MG63 (cell line): ENCODE data around the gene KLF2. TPM values are rescaled to one million over a fixed set of nuclear protein-coding genes. Genes with fewer than 3 reads are reported as not detected.
A peak's percentile ranks its signal among the peaks of the same experiment; 100 is the strongest.
"Not testable (repeated sequence)": the region's sequence is repeated elsewhere in the genome, so short reads cannot be mapped to it uniquely, and the experiment has no call there.

Experiments used
- DNase-seq: peaks from one replicate; pipeline ENCODE4 v3.0.0-alpha.2; 2020
- H3K27me3 ChIP-seq: fragments of 250-450 bp; sonication (Bioruptor Pico); 2 replicates; pipeline ENCODE4 v1.5.1; 2020; ENCODE audit warnings: mild to moderate bottlenecking, moderate library complexity
- H3K36me3 ChIP-seq: fragments of 250-450 bp; sonication (Bioruptor Pico); 2 replicates; pipeline ENCODE4 v1.5.1; 2020; ENCODE audit warnings: mild to moderate bottlenecking, moderate library complexity
- H3K4me3 ChIP-seq: fragments of 250-450 bp; sonication (Bioruptor Pico); 2 replicates; pipeline ENCODE4 v1.5.1; 2020; ENCODE audit warnings: mild to moderate bottlenecking, moderate library complexity
- H3K9me3 ChIP-seq: fragments of 250-450 bp; sonication (Bioruptor Pico); 2 replicates; pipeline ENCODE4 v1.5.1; 2020; ENCODE audit warnings: mild to moderate bottlenecking, moderate library complexity
- total RNA-seq: library from RNA; depleted of rRNA; stranded (reverse); fragments of >200 nt; shearing (Covaris generic); gene quantifications from 2 replicates; pipeline ENCODE4 v1.2.3, GENCODE V29; 2014; ENCODE audit warnings: low replicate concordance

Gene KLF2
- total RNA-seq, 1 experiment from 2014 or later = 4.4 TPM

GRCh38 chr19:16345457-16345856 lies 20.8 kb downstream of the KLF2 start:
- DNase-seq = no peak
- Histone ChIP-seq H3K4me3 (no peak overlapping the region), H3K27me3 (no peaks in the 10 kb centered on the region), H3K9me3 (no peaks in the 10 kb centered on the region), H3K36me3 (no peaks in the 10 kb centered on the region)

- H3K4me3 ChIP-seq, DNase-seq, H3K36me3 ChIP-seq, H3K27me3 ChIP-seq, H3K9me3 ChIP-seq: not testable (repeated sequence)
These were observed 22.5 kb downstream of the KLF2 start for GRCh38 chr19:16347099-16347498.

DNA sequence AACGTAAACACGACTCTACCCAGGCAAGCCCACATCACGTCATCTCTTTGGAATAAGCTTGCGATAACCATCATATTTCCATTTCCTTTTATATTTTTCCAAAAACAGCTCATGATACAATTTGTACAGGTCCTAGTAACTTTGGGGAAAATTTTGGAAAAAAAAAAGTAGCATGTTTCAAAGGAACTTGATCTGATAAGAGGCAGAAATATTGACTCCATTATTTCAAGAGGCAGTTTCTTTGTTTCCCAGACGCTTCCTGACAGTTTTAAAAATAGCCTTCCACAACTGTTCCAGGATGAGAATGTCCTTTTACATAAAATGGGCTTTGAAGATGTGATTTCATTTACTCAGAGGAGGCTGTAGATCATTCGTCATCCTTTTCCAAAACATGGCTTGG lies 23.1 kb downstream of the KLF2 start:
- Histone ChIP-seq H3K36me3 (no peaks in the 10 kb centered on the region), H3K27me3 (no peaks in the 10 kb centered on the region), H3K9me3 (no peaks in the 10 kb centered on the region), H3K4me3 (no peak overlapping the region)
- no peak for DNase-seq

DNA sequence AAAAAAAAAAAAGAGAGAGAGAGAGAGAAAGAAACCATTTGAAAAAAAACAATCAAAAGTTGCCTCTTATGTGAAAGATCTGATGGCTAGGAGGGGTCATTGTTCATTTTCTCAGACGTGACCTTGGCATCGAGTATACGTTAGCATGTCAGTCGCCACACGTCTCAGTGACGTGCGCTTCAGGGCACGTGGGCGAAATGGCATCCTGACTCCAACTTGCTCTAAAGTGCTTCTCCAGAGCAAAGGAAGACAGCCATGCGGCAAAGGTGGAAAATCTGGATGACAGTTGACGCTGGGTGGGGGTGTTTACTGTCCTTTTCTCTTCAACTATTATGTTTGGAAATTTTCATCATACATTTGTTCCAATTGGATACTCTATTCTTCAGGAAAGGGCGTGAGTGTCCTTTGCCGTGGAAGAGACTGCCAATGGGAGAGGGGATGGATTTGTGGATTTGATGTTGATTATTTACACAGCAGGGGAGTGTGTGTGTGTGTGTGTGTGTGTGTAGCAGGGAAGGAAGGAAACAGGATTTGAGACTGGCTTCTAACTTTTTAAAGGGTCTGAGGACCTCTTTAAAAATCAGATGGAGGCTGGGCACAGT lies 25.0 kb downstream of the KLF2 start:
- no peaks in the 10 kb centered on the region for H3K27me3 ChIP-seq
- no peaks in the 10 kb centered on the region for H3K9me3 ChIP-seq
- no peak overlapping the region for H3K4me3 ChIP-seq
- H3K36me3 ChIP-seq = no peaks in the 10 kb centered on the region
- DNase-seq = no peak

- no peak overlapping the region for H3K4me3 ChIP-seq
- H3K27me3 ChIP-seq = no peaks in the 10 kb centered on the region
- H3K36me3 ChIP-seq = no peaks in the 10 kb centered on the region
- H3K9me3 ChIP-seq = no peaks in the 10 kb centered on the region
- DNase-seq = peak; percentile 52
These were observed 26.6 kb downstream of the KLF2 start for GRCh38 chr19:16351133-16351809.

DNA sequence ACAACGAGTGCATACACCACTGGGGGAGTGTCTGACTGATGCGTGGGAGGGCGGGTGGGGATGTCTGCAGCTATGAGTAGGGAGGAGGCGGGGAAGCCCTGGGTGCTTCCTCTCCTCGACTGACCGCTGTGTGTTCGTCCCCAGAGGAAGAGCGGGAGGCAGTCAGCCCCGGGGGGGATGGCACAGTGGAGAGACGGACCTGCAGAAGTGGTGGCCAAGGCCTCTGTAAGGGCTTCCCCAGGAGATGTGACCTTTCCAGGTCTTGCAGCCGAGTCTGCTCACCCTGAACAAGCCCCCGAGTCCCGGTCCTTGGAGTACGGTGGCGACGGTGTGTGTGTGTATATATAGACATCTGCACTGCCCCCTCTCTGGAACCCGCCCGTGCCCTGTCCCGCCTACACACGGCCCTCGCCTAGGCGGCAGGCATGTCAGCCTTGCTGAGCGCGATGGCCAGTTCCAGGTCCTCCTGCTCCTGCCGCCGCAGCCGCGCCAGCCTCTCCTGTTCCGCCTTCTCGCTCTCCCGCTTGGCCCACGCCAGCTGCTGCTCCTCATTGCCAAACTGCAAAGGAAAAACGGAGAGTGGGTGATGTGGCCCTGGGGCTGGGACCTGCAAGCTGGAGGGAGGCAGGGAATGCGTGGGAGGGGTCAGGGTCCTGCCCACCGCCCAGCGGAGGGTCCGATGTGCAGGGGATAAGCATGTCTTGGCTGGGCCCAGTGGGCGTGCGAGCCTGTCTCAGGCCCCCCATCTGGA lies 30.8 kb downstream of the KLF2 start:
- no peak for DNase-seq
- Histone ChIP-seq H3K27me3 (no peaks in the 10 kb centered on the region), H3K36me3 (peaks cover 17% of the 10 kb centered on the region; the same call in 1 of the 2 replicates), H3K4me3 (no peak overlapping the region), H3K9me3 (no peaks in the 10 kb centered on the region)

GRCh38 chr19:16358456-16358855 lies 33.8 kb downstream of the KLF2 start:
- H3K27me3 ChIP-seq = no peaks in the 10 kb centered on the region
- H3K9me3 ChIP-seq = no peaks in the 10 kb centered on the region
- H3K36me3 ChIP-seq = peaks cover 17% of the 10 kb centered on the region; the same call in 1 of the 2 replicates
- no peak overlapping the region for H3K4me3 ChIP-seq
- DNase-seq = no peak

DNA sequence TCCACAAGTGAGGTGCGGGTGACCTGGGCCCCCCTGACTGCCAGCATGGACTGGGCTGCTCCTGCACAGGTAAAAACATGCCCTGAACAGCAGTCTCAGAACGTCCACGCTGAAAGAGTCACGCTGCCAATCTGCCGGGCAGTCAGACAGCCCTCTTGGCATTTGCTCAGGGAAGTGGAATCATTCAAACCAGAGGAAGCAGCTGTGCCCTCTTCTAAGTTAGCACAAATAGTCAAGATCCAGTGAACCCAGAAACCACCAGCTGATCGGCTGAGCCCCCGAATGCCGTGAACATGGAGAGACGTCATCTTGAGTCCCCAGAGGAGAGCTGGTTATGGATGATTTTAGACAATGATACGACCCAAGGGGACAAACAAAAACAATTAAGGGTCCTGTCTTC lies 34.4 kb downstream of the KLF2 start:
- Histone ChIP-seq H3K36me3 (peaks cover 17% of the 10 kb centered on the region; the same call in 1 of the 2 replicates), H3K9me3 (no peaks in the 10 kb centered on the region), H3K4me3 (no peak overlapping the region), H3K27me3 (no peaks in the 10 kb centered on the region)
- no peak for DNase-seq

- DNase-seq = no peak
These were observed 35.3 kb downstream of the KLF2 start for GRCh38 chr19:16359964-16360363.

GRCh38 chr19:16360738-16361137 lies 36.1 kb downstream of the KLF2 start:
- no peaks in the 10 kb centered on the region for H3K9me3 ChIP-seq
- DNase-seq = no peak
- H3K27me3 ChIP-seq = no peaks in the 10 kb centered on the region
- H3K4me3 ChIP-seq = no peak overlapping the region
- peaks cover 17% of the 10 kb centered on the region; the same call in 1 of the 2 replicates for H3K36me3 ChIP-seq

More at GRCh38 chr19:16359964-16360363, 35.3 kb downstream of the KLF2 start:
- Histone ChIP-seq H3K9me3 (no peaks in the 10 kb centered on the region), H3K27me3 (no peaks in the 10 kb centered on the region), H3K4me3 (no peak overlapping the region), H3K36me3 (peaks cover 17% of the 10 kb centered on the region; the same call in 1 of the 2 replicates)

GRCh38 chr19:16361254-16361653 lies 36.6 kb downstream of the KLF2 start:
- H3K27me3 ChIP-seq = no peaks in the 10 kb centered on the region
- no peak for DNase-seq
- peaks cover 17% of the 10 kb centered on the region; the same call in 1 of the 2 replicates for H3K36me3 ChIP-seq
- H3K9me3 ChIP-seq = no peaks in the 10 kb centered on the region
- H3K4me3 ChIP-seq = no peak overlapping the region

DNA sequence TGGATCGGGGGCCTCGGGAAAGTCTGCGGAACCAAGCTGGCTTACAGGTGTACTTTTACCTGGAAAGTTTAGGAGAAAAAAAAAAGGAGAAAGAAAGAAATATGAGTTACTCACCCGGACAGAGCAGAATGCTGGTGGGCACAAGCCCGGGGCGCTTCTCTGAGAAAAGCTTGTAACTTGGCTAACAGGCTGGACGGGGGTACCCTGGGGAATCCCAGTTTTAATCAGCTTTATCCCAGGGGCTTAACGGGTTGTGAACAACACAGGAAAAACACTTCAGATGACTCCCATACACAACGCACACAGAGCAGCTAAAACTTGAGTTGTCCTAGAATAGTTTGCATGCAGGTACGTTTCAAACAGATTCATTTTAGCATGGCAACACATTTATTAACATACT lies 37.3 kb downstream of the KLF2 start:
- H3K4me3 ChIP-seq = no peak overlapping the region
- H3K9me3 ChIP-seq = no peaks in the 10 kb centered on the region
- peaks cover 19% of the 10 kb centered on the region for H3K36me3 ChIP-seq
- H3K27me3 ChIP-seq = no peaks in the 10 kb centered on the region
- DNase-seq = no peak

GRCh38 chr19:16363133-16363851 lies 38.7 kb downstream of the KLF2 start:
- DNase-seq = no peak

GRCh38 chr19:16363852-16364230 lies 39.2 kb downstream of the KLF2 start:
- no peak for DNase-seq
- Histone ChIP-seq H3K4me3 (no peak overlapping the region), H3K36me3 (peaks cover 9% of the 10 kb centered on the region), H3K27me3 (no peaks in the 10 kb centered on the region), H3K9me3 (no peaks in the 10 kb centered on the region)

More at GRCh38 chr19:16363133-16363851, 38.7 kb downstream of the KLF2 start:
- Histone ChIP-seq H3K4me3 (no peak overlapping the region), H3K27me3 (no peaks in the 10 kb centered on the region), H3K9me3 (no peaks in the 10 kb centered on the region), H3K36me3 (peaks cover 14% of the 10 kb centered on the region)

DNA sequence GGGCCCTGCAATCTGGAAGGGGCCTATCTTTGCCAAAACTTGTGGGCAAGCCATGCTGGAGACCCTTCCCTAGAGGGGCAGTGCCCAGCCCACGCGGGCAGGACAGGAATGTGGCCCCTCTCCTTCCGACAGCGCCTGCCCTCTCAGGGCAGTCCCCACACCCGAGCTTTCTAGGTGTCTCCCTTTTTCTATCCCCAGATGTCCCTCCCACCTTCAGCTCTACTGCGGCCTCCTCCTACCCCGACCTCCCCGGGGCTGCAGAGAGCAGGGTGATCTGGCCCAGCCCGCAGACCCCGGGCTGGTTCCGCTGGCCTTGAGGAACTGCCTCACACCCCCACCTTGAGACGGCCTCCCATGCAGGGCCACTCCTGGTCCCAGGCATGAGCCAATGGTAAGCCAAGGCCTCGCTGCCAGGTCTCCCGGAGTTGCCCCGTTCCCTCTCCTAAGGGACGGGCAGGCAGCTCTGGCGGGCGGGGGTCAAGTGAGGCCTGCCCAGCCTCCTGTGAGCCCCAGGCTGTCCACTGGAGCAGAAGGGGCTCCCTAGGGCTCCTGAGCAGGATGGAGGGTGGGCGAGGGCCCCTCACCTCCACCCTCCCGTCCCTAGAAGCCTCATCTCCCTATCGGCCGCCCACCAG lies 39.7 kb downstream of the KLF2 start:
- Histone ChIP-seq H3K27me3 (no peaks in the 10 kb centered on the region), H3K9me3 (no peaks in the 10 kb centered on the region), H3K36me3 (peaks cover 9% of the 10 kb centered on the region), H3K4me3 (no peak overlapping the region)
- DNase-seq = no peak

DNA sequence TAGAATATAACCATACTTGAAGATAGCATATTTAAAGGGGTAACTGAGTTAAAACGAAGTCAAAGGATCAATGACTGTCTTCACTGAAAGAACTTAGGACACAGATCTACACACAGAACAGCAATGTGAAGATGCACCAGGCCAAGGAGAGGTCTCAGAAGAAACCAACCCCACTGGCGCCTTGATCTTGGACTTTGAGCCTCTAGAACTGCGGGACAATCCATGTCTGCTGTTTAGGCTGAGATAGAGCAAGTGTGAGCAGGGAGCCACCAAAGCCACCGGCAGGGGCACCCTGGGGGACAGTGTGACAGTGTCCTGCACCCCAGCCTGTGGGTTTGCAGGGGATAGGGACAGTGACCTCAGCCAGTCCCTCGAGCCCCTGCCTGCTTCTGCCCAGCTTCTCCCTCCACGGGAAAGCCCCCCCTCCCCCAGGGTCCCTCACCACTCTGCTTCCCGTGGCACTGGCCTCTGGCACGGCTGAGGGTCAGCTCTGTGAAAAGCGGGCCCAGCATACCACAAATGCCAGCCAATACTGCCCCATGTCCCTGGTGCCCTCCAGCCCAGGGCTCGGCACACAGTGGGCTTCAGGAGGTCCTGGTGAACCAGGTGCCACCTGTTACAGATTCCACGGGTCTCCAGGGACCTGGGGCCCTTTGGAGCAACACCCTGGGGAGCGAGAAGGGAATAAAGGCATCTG lies 40.8 kb downstream of the KLF2 start:
- no peak for DNase-seq
- Histone ChIP-seq H3K36me3 (peaks cover 3% of the 10 kb centered on the region; the same call in 1 of the 2 replicates), H3K4me3 (no peak overlapping the region), H3K27me3 (no peaks in the 10 kb centered on the region), H3K9me3 (no peaks in the 10 kb centered on the region)
